Measurements from ENCODE around the gene JAGN1. TPM values are rescaled to one million over a fixed set of nuclear protein-coding genes. Genes with fewer than 3 reads are reported as not detected.

JAGN1 gene
- total RNA-seq, 4 donors from 2014 or later: 29.5 to 71.3 (median 49.8) TPM

DNA sequence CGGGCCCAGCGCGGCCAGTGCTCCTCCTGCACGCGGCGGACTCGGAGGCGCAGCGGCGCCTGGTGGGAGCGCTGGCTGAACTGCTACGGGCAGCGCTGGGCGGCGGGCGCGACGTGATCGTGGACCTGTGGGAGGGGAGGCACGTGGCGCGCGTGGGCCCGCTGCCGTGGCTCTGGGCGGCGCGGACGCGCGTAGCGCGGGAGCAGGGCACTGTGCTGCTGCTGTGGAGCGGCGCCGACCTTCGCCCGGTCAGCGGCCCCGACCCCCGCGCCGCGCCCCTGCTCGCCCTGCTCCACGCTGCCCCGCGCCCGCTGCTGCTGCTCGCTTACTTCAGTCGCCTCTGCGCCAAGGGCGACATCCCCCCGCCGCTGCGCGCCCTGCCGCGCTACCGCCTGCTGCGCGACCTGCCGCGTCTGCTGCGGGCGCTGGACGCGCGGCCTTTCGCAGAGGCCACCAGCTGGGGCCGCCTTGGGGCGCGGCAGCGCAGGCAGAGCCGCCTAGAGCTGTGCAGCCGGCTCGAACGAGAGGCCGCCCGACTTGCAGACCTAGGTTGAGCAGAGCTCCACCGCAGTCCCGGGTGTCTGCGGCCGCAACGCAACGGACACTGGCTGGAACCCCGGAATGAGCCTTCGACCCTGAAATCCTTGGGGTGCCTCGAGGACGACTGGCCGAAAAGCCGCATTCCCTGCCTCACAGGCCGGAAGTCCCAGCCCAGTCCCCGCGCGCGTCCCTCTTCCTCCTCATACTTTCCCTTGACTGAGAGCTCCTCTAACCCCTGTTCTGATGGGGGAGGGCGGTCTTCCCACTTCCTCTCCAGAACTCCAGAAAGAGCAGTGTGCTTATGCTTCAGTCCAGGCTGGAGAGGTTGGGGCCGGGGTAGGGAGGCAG, 25.1 kb downstream of the JAGN1 start:
- H3K27ac ChIP-seq: peak overlapping the region; percentile 92
- peak overlapping the region; percentile 62 for H3K4me3 ChIP-seq
- H3K9me3 ChIP-seq: no peaks in the 10 kb centered on the region
- peak; percentile 83 to 88 for DNase-seq (ENCODE audit: low spot score in 2 of 2)
- H3K36me3 ChIP-seq: peaks cover 12% of the 10 kb centered on the region
- no peak for TF ChIP-seq POLR2AphosphoS5 (IDR thresholded peaks at IDR 0.05)
- TF ChIP-seq, protein P1, sequence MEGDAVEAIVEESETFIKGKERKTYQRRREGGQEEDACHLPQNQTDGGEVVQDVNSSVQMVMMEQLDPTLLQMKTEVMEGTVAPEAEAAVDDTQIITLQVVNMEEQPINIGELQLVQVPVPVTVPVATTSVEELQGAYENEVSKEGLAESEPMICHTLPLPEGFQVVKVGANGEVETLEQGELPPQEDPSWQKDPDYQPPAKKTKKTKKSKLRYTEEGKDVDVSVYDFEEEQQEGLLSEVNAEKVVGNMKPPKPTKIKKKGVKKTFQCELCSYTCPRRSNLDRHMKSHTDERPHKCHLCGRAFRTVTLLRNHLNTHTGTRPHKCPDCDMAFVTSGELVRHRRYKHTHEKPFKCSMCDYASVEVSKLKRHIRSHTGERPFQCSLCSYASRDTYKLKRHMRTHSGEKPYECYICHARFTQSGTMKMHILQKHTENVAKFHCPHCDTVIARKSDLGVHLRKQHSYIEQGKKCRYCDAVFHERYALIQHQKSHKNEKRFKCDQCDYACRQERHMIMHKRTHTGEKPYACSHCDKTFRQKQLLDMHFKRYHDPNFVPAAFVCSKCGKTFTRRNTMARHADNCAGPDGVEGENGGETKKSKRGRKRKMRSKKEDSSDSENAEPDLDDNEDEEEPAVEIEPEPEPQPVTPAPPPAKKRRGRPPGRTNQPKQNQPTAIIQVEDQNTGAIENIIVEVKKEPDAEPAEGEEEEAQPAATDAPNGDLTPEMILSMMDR (IDR thresholded peaks at IDR 0.05): peak in 1 of 2 donors; percentile 42
- H3K27me3 ChIP-seq: no peaks in the 10 kb centered on the region
- WGBS: 23% methylated on average over 23 of the region's 99 CpGs
- H3K4me1 ChIP-seq: peaks cover 63% of the 10 kb centered on the region

DNA sequence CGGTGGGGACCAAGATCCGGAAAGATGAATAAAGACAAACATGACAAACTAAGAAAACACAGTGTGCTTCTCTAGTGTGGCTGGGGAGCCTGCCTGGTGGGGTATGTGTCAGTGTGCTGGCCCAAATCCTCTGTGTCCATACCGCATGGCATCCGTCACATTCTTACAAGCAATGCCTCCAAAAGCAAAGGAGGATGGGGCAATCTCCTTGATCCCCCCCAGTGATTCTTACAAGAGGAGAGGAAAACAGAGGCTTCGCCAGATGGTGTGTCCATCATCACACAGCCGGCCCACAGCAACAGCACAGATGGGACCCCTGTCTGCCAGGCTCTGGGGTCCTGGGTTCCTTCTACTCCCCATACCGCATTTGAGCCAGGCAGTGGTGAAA, 25.9 kb downstream of the JAGN1 start:
- Histone ChIP-seq H3K27me3 (no peaks in the 10 kb centered on the region), H3K27ac (peak overlapping the region; percentile 92), H3K9me3 (no peaks in the 10 kb centered on the region), H3K4me3 (peak overlapping the region; percentile 62), H3K4me1 (peaks cover 63% of the 10 kb centered on the region), H3K36me3 (peaks cover 4% of the 10 kb centered on the region)
- WGBS: 27% methylated on average over 5 of the region's 7 CpGs
- no peak for DNase-seq (ENCODE audit: low spot score in 2 of 2)
- TF ChIP-seq, protein P1 (IDR thresholded peaks at IDR 0.05): no peak
- TF ChIP-seq POLR2AphosphoS5 (IDR thresholded peaks at IDR 0.05) (no peak), POLR2A (IDR thresholded peaks at IDR 0.05) (no peak), EP300 (IDR thresholded peaks at IDR 0.05) (no peak)

DNA sequence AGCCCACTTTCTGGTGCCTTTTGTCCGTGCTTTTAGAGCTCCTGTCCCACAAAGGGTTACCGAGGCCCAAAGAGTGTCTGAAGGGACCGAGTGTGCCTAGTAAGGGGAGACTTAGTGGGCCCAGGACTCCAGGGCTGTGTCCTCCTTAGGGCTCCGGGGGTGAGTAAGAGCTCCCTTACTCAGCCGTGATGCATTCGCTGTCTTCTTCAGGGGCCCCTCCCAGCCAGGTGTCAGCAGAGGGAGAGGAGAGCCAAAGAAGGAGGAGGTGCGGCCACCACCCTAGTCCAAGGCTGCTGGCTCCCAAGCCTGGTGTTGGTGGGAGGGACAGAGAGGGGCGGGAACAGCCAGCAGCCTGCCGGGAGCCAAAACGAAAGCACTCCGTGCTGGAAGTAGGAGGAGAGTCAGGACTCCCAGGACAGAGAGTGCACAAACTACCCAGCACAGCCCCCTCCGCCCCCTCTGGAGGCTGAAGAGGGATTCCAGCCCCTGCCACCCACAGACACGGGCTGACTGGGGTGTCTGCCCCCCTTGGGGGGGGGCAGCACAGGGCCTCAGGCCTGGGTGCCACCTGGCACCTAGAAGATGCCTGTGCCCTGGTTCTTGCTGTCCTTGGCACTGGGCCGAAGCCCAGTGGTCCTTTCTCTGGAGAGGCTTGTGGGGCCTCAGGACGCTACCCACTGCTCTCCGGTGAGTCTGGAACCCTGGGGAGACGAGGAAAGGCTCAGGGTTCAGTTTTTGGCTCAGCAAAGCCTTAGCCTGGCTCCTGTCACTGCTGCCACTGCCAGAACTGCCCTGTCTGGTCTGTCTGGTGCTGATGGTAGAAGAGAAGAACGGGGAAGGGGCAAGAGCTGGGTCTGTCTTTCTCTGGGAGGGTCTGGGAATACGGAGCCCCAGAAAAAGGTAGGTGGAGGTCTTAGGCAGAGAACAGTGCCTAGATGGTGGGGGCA, 26.6 kb downstream of the JAGN1 start, which contains the start of gene IL17RC:
Gene IL17RC (plus strand): TSS at position 365 of the 947 bp plus-strand sequence. CDS start 218 bp downstream, at position 583.
- peak within 1 kb of the TSS; percentile 92 for H3K27ac ChIP-seq
- 28% methylated on average over 7 of the region's 19 CpGs for WGBS
- H3K27me3 ChIP-seq: no peaks in the 10 kb centered on the region
- H3K36me3 ChIP-seq: no peaks in the 10 kb centered on the region
- peak within 1 kb of the TSS; percentile 62 for H3K4me3 ChIP-seq
- H3K9me3 ChIP-seq: no peaks in the 10 kb centered on the region
- peaks cover 61% of the 10 kb centered on the region for H3K4me1 ChIP-seq
- no peak for TF ChIP-seq POLR2A (IDR thresholded peaks at IDR 0.05)
- TF ChIP-seq POLR2AphosphoS5 (IDR thresholded peaks at IDR 0.05): no peak
- no peak for TF ChIP-seq EP300 (IDR thresholded peaks at IDR 0.05)
- TF ChIP-seq, protein P1 (IDR thresholded peaks at IDR 0.05): no peak
- DNase-seq (ENCODE audit: low spot score in 2 of 2): peak; percentile 94

DNA sequence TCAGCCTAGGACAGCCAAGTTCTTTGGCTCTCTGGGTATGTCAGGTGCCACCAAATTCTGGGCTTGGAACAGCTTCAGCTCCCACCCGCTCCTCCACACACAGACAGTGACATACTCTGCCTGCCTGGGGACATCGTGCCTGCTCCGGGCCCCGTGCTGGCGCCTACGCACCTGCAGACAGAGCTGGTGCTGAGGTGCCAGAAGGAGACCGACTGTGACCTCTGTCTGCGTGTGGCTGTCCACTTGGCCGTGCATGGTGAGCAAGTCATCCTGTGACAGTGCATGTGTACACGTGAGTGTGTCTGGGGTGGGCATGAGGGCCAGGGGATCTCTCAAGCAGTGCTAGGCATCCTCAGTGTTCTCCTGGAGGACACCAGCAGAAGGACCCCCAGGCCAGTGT, 27.4 kb downstream of the JAGN1 start:
- Histone ChIP-seq H3K27ac (peak overlapping the region; percentile 92), H3K4me3 (peak overlapping the region; percentile 62), H3K9me3 (no peaks in the 10 kb centered on the region), H3K36me3 (no peaks in the 10 kb centered on the region), H3K27me3 (no peaks in the 10 kb centered on the region), H3K4me1 (peaks cover 53% of the 10 kb centered on the region)
- no CpG with 5 or more reads among the region's 10 CpGs for WGBS
- TF ChIP-seq EP300 (IDR thresholded peaks at IDR 0.05) (no peak), POLR2AphosphoS5 (IDR thresholded peaks at IDR 0.05) (no peak), POLR2A (IDR thresholded peaks at IDR 0.05) (no peak)
- TF ChIP-seq, protein P1 (IDR thresholded peaks at IDR 0.05): no peak
- no peak for DNase-seq (ENCODE audit: low spot score in 2 of 2)

All from suprapubic skin (tissue), 4 donors.